Upper lobe of right lung (tissue), 1 donor: ENCODE results near the gene HRH3. TPM values are rescaled to one million over a fixed set of nuclear protein-coding genes. Genes with fewer than 3 reads are reported as not detected.
A peak's percentile ranks its signal among the peaks of the same experiment; 100 is the strongest.

ENCODE experiments used
- ATAC-seq: fragments of 200-7000 bp; cut with Tn5 transposase; one replicate; pipeline ENCODE4 v1.9.1; 2020; ENCODE audit warnings: mild to moderate bottlenecking, moderate library complexity
- DNase-seq: peaks from one replicate; pipeline ENCODE4 v3.0.0-alpha.2; 2020
- H3K27ac ChIP-seq: fragments of 200-600 bp; one replicate; pipeline ENCODE4 v1.8.0; 2022
- H3K27me3 ChIP-seq: fragments of 200-600 bp; one replicate; pipeline ENCODE4 v1.8.0; 2022; ENCODE audit warnings: mild to moderate bottlenecking
- H3K36me3 ChIP-seq: fragments of 200-600 bp; one replicate; pipeline ENCODE4 v1.8.0; 2022
- H3K4me1 ChIP-seq: fragments of 200-600 bp; one replicate; pipeline ENCODE4 v1.8.0; 2022
- H3K4me3 ChIP-seq: fragments of 200-600 bp; one replicate; pipeline ENCODE4 v1.8.0; 2022; ENCODE audit warnings: mild to moderate bottlenecking
- H3K9me3 ChIP-seq: fragments of 200-600 bp; one replicate; pipeline ENCODE4 v1.8.0; 2022
- CTCF ChIP-seq: fragments of 200-600 bp; IDR thresholded peaks from one replicate; pipeline ENCODE4 v1.8.0; 2022; ENCODE audit warnings: antibody characterized with exemption
- intact Hi-C: fragments of 100-400 bp; cut with DNase I; formaldehyde crosslinking; loops from one replicate; pipeline ENCODE4 v1.11.0; 2022
- long read RNA-seq: library from polyadenylated mRNA; unstranded; transcript quantifications from one replicate; pipeline ENCODE4 v2.0.0, GENCODE V29; 2021
- total RNA-seq: library from RNA; stranded (reverse); fragmentation: NEBNext Ultra II Directional; extraction: Animal tissue kit (Norgen Biotek cat#: 25700); gene quantifications from one replicate; pipeline ENCODE4 v1.2.1, GENCODE V29; 2021
- donor health status: DM: no; HTN: yes; CAD: no; lungs with severe emphysema.

The HRH3 gene
- not detected for total RNA-seq
- long read RNA-seq = 0 reads

GRCh38 chr20:62219992-62220665 is at the start of gene HRH3:
Gene HRH3 (minus strand): TSS chr20:62220278. CDS start chr20:62219970, 308 bp downstream.
- no peaks in the 10 kb centered on the region for H3K36me3 ChIP-seq
- peak; percentile 68 for ATAC-seq
- H3K27ac ChIP-seq = no peak within 1 kb of the TSS
- intact Hi-C loops = no loop called here
- no peaks in the 10 kb centered on the region for H3K4me1 ChIP-seq
- no peak for DNase-seq
- H3K27me3 ChIP-seq = peaks cover 91% of the 10 kb centered on the region
- no peaks in the 10 kb centered on the region for H3K9me3 ChIP-seq
- no peak for TF ChIP-seq CTCF
- no peak within 1 kb of the TSS for H3K4me3 ChIP-seq

GRCh38 chr20:62269871-62270270 is 49.8 kb upstream of the HRH3 start:
- H3K9me3 ChIP-seq = no peaks in the 10 kb centered on the region
- TF ChIP-seq CTCF = no peak
- DNase-seq = no peak
- ATAC-seq = peak; percentile 9
- no peak overlapping the region for H3K27ac ChIP-seq
- H3K27me3 ChIP-seq = no peaks in the 10 kb centered on the region
- no peak overlapping the region for H3K4me3 ChIP-seq
- peaks cover 53% of the 10 kb centered on the region for H3K36me3 ChIP-seq
- intact Hi-C loops = no loop called here
- no peaks in the 10 kb centered on the region for H3K4me1 ChIP-seq

GRCh38 chr20:62269378-62269777 is 49.3 kb upstream of the HRH3 start:
- H3K4me1 ChIP-seq = no peaks in the 10 kb centered on the region
- H3K9me3 ChIP-seq = no peaks in the 10 kb centered on the region
- ATAC-seq (no peak), DNase-seq (no peak)
- peaks cover 54% of the 10 kb centered on the region for H3K36me3 ChIP-seq
- intact Hi-C loops = no loop called here
- no peak for TF ChIP-seq CTCF
- no peak overlapping the region for H3K27ac ChIP-seq
- no peak overlapping the region for H3K4me3 ChIP-seq
- no peaks in the 10 kb centered on the region for H3K27me3 ChIP-seq

DNA sequence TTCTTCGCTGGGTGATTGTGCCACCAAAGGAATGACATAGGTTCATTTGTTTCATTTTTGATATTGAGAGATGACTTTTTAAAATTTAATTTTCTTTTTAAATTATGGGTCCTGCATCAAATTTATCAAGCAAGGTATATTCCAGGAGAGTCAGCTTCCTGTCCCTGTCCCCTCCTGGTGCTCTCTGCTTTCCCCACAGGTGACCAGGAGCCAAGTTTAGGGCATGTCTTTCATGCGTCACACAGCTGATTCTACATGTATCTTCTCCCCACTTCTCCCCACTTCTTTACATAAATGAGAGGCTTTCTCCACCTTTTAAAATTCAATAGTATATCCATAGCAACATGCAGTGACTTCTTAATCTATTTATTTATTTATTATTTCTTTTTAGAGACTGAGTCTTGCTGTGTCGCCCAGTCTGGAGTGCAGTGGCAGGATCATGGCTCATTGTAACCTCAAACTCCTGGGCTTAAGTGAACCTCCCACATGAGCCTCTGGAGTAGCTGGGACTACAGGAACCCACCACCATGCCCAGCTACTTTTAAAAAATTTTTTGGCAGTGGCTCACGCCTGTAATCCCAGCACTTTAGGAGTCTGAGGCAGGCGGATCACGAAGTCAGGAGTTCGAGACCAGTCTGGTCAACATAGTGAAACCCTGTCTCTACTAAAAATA is 48.3 kb upstream of the HRH3 start:
- no peak overlapping the region for H3K4me3 ChIP-seq
- intact Hi-C loops = no loop called here
- H3K4me1 ChIP-seq = no peaks in the 10 kb centered on the region
- no peaks in the 10 kb centered on the region for H3K27me3 ChIP-seq
- ATAC-seq (no peak), DNase-seq (no peak)
- H3K9me3 ChIP-seq = no peaks in the 10 kb centered on the region
- no peak overlapping the region for H3K27ac ChIP-seq
- TF ChIP-seq CTCF = no peak
- H3K36me3 ChIP-seq = peaks cover 54% of the 10 kb centered on the region

- DNase-seq (no peak), ATAC-seq (no peak)
- Histone ChIP-seq H3K9me3 (no peaks in the 10 kb centered on the region), H3K4me1 (no peaks in the 10 kb centered on the region), H3K36me3 (peaks cover 53% of the 10 kb centered on the region), H3K27me3 (no peaks in the 10 kb centered on the region), H3K4me3 (no peak overlapping the region), H3K27ac (no peak overlapping the region)
- TF ChIP-seq CTCF = no peak
- intact Hi-C loops = no loop called here
Observed at GRCh38 chr20:62267543-62267942, 47.5 kb upstream of the HRH3 start.
